CD14-positive monocyte (primary cell): ENCODE data around the gene MRPS6. TPM values are rescaled to one million over a fixed set of nuclear protein-coding genes. Genes with fewer than 3 reads are reported as not detected.

ENCODE experiments used
- DNase-seq, 3 donors: peaks; one replicate each; pipeline ENCODE4 v3.0.0-alpha.2; 2011 to 2022
- H2AFZ ChIP-seq: 2 replicates; pipeline ENCODE4 v1.6.0; 2012; ENCODE audit warnings: mild to moderate bottlenecking, low read depth, low read length, inconsistent platforms; ENCODE audit not compliant: insufficient read depth, poor library complexity, severe bottlenecking
- H3K27ac ChIP-seq, 2 donors: 1 replicate in 1 of 2; 2 replicates in 1 of 2; pipeline ENCODE4 v1.5.1; 2012 to 2013; ENCODE audit warnings: low read length in 2 of 2, control low read depth in 1 of 2, inconsistent platforms in 1 of 2, low read depth in 1 of 2, mild to moderate bottlenecking in 1 of 2
- H3K27me3 ChIP-seq, 2 donors: one replicate each; pipeline versions ENCODE4 v1.6.0 to v1.6.1; 2011 to 2013; ENCODE audit warnings: low read length in 2 of 2; ENCODE audit not compliant: control insufficient read depth in 2 of 2, insufficient read depth in 2 of 2
- H3K36me3 ChIP-seq, 2 donors: replicated peaks in 1 of 2; 1 replicate in 1 of 2; 2 replicates in 1 of 2; pipeline versions ENCODE4 v1.5.1 to v1.6.1; 2012 to 2013; ENCODE audit warnings: low read length in 2 of 2, control low read depth in 1 of 2, inconsistent platforms in 1 of 2, mild to moderate bottlenecking in 1 of 2; ENCODE audit not compliant: insufficient read depth in 2 of 2, control insufficient read depth in 1 of 2
- H3K4me1 ChIP-seq, 2 donors: 1 replicate in 1 of 2; 2 replicates in 1 of 2; pipeline versions ENCODE4 v1.5.1 to v1.6.1; 2012 to 2013; ENCODE audit warnings: low read length in 2 of 2, control low read depth in 1 of 2, inconsistent platforms in 1 of 2, mild to moderate bottlenecking in 1 of 2, moderate library complexity in 1 of 2; ENCODE audit not compliant: insufficient read depth in 2 of 2, control insufficient read depth in 1 of 2
- H3K4me2 ChIP-seq: replicated peaks from 2 replicates; pipeline ENCODE3; 2012; ENCODE audit warnings: low read length, moderate library complexity, mild to moderate bottlenecking; ENCODE audit not compliant: poor library complexity, severe bottlenecking; ENCODE audit errors: extremely low read depth
- H3K4me3 ChIP-seq, 3 experiments: fragments of 200-600 bp in 1 of 3; sonication (generic) in 1 of 3; replicated peaks in 1 of 3; 1 replicate in 2 of 3; 2 replicates in 1 of 3; pipeline ENCODE4 v1.5.1; 2011 to 2013; ENCODE audit warnings: low read length in 3 of 3, mild to moderate bottlenecking in 3 of 3, control low read depth in 2 of 3, low read depth in 2 of 3, inconsistent platforms in 1 of 3, moderate library complexity in 1 of 3
- H3K79me2 ChIP-seq: 2 replicates; pipeline ENCODE4 v1.6.0; 2012; ENCODE audit warnings: mild to moderate bottlenecking, control low read depth, inconsistent platforms, low read length, moderate library complexity; ENCODE audit not compliant: insufficient read depth
- H3K9ac ChIP-seq: 2 replicates; pipeline ENCODE4 v1.6.0; 2017; ENCODE audit warnings: low read length, mild to moderate bottlenecking; ENCODE audit not compliant: insufficient read depth, poor library complexity, severe bottlenecking
- H3K9me3 ChIP-seq, 2 donors: replicated peaks in 1 of 2; 1 replicate in 1 of 2; 2 replicates in 1 of 2; pipeline versions ENCODE4 v1.5.1 to v1.6.1; 2012 to 2013; ENCODE audit warnings: low read length in 2 of 2, control low read depth in 1 of 2; ENCODE audit not compliant: control insufficient read depth in 1 of 2, insufficient read depth in 1 of 2
- H4K20me1 ChIP-seq: 2 replicates; pipeline ENCODE4 v1.6.0; 2012; ENCODE audit warnings: mild to moderate bottlenecking, low read length, control low read depth, moderate library complexity; ENCODE audit not compliant: insufficient read depth
- H3K27ac Mint-ChIP-seq, 7 donors: one replicate each; pipeline ENCODE4 v1.8.0; 2020; ENCODE audit warnings: mild to moderate bottlenecking in 7 of 7, mixed read lengths in 7 of 7, moderate library complexity in 6 of 7, inconsistent platforms in 2 of 7
- H3K27me3 Mint-ChIP-seq, 3 donors: one replicate each; pipeline ENCODE4 v1.8.0; 2021 to 2022; ENCODE audit warnings: low read depth in 3 of 3, mild to moderate bottlenecking in 3 of 3, mixed read lengths in 3 of 3, moderate library complexity in 3 of 3, inconsistent platforms in 1 of 3
- H3K36me3 Mint-ChIP-seq, 2 donors: one replicate each; pipeline ENCODE4 v1.8.0; 2020; ENCODE audit warnings: mixed read lengths in 2 of 2, inconsistent platforms in 1 of 2, mild to moderate bottlenecking in 1 of 2
- H3K4me1 Mint-ChIP-seq: one replicate; pipeline ENCODE4 v1.8.0; 2020; ENCODE audit warnings: mild to moderate bottlenecking, mixed read lengths
- H3K4me3 Mint-ChIP-seq, 2 donors: one replicate each; pipeline ENCODE4 v1.8.0; 2020; ENCODE audit warnings: mild to moderate bottlenecking in 2 of 2, mixed read lengths in 2 of 2, moderate library complexity in 1 of 2
- H3K9me3 Mint-ChIP-seq, 7 donors: one replicate each; pipeline ENCODE4 v1.8.0; 2020 to 2022; ENCODE audit warnings: mixed read lengths in 7 of 7, mild to moderate bottlenecking in 6 of 7, moderate library complexity in 6 of 7, inconsistent platforms in 2 of 7
- WGBS: methylation state at CpG from one replicate; pipeline ENCODE4 v1.1.5; 2013; ENCODE audit warnings: missing lambda C conversion rate; ENCODE audit not compliant: insufficient coverage; 5-methylcytosine and 5-hydroxymethylcytosine counted together
- intact Hi-C, 2 donors: fragments of 100-400 bp; cut with micrococcal nuclease; formaldehyde crosslinking; loops; one replicate each; pipeline versions ENCODE4 v1.15.0 to v1.15.1; 2023
- polyA plus RNA-seq, 3 donors: library from polyadenylated mRNA; depleted of rRNA in 1 of 3; unstranded in 2 of 3; stranded (reverse) in 1 of 3; fragments of 300-500 nt in 2 of 3; fragments of >200 nt in 1 of 3; fragmentation: Illumina TruSeq in 2 of 3; gene quantifications; 1 replicate in 2 of 3; 2 replicates in 1 of 3; pipeline ENCODE4 v1.2.3, GENCODE V29; 2012 to 2021
- TF ChIP-seq, protein P1 (sequence below): fragments of 200-600 bp; IDR thresholded peaks from one replicate; pipeline ENCODE4 v1.8.0; 2022; ENCODE audit warnings: antibody characterized with exemption, mild to moderate bottlenecking

MRPS6 gene
- polyA plus RNA-seq, 3 donors, result 29.8 to 124 (median 101) TPM

DNA sequence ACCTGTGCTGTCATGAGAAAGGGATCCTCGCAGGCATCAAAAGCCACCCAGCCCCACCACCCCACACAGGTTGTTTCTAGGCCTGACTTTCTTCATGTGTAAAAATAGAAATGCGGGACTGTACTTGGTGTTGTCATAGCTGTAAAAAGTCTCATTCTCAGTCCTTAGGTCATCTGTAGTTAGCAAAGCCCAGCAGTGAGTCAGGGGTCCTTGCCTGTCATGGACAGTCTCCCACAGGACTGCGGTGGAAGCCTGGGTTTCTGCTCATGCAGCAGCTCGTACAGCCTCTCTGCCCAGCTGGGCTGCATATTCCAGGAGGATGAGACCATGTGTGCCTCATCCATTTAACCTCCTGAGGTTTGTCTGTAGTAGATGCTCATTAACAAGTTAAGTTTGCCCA lies 58.2 kb downstream of the MRPS6 start:
- H3K27ac ChIP-seq, result no peak overlapping the region
- H3K27me3 Mint-ChIP-seq, result peaks cover 0 to 1% (median 0%) of the 10 kb centered on the region in 3 donors
- no peak overlapping the region for H2AFZ ChIP-seq
- H4K20me1 ChIP-seq, result peaks cover 43% of the 10 kb centered on the region
- peak overlapping the region in 3 of 7 donors; percentile 52 to 78 (median 58) for H3K27ac Mint-ChIP-seq
- no peak overlapping the region for H3K9ac ChIP-seq
- H3K4me3 ChIP-seq, result no peak overlapping the region
- 100% methylated on average over 3 of the region's 4 CpGs for WGBS
- peaks cover 24% of the 10 kb centered on the region for H3K79me2 ChIP-seq
- intact Hi-C loops, result no loop called here
- peaks cover 35 to 52% of the 10 kb centered on the region in 2 donors for H3K36me3 Mint-ChIP-seq
- peaks cover 10 to 39% of the 10 kb centered on the region in 2 donors for H3K36me3 ChIP-seq
- TF ChIP-seq, protein P1, sequence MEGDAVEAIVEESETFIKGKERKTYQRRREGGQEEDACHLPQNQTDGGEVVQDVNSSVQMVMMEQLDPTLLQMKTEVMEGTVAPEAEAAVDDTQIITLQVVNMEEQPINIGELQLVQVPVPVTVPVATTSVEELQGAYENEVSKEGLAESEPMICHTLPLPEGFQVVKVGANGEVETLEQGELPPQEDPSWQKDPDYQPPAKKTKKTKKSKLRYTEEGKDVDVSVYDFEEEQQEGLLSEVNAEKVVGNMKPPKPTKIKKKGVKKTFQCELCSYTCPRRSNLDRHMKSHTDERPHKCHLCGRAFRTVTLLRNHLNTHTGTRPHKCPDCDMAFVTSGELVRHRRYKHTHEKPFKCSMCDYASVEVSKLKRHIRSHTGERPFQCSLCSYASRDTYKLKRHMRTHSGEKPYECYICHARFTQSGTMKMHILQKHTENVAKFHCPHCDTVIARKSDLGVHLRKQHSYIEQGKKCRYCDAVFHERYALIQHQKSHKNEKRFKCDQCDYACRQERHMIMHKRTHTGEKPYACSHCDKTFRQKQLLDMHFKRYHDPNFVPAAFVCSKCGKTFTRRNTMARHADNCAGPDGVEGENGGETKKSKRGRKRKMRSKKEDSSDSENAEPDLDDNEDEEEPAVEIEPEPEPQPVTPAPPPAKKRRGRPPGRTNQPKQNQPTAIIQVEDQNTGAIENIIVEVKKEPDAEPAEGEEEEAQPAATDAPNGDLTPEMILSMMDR, result no peak
- no peak overlapping the region for H3K4me2 ChIP-seq
- H3K9me3 Mint-ChIP-seq, result peaks cover 0 to 3% (median 0%) of the 10 kb centered on the region in 7 donors
- no peak for DNase-seq
- no peaks in the 10 kb centered on the region for H3K27me3 ChIP-seq
- no peaks in the 10 kb centered on the region for H3K9me3 ChIP-seq
- no peak overlapping the region for H3K4me3 Mint-ChIP-seq
- peaks cover 33 to 34% of the 10 kb centered on the region in 2 donors for H3K4me1 ChIP-seq
- H3K4me1 Mint-ChIP-seq, result peaks cover 54% of the 10 kb centered on the region

DNA sequence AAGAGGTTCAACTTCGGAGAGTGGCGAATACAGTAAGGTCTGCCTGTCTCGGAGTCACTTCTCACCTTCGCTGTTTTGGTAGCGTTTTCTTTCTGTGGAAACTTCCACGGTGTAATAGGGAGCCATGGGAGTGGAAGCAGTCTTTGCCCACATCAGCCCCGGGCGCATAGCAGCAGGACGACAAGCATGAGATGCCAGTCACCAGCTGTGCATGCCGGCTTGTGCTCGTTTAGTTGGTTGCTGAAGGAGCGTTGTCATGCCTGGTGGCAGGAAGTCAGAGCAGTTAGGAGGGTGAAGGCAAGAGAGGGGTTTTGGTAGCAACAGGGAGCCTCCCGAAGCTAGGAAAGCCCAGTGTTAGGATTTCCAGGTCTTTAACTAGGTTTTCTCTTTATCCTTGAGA lies 58.8 kb downstream of the MRPS6 start:
- H3K4me2 ChIP-seq, result peak overlapping the region; percentile 51
- H3K79me2 ChIP-seq, result peaks cover 30% of the 10 kb centered on the region
- peak overlapping the region; percentile 56 to 74 for H3K27ac ChIP-seq
- no peaks in the 10 kb centered on the region for H3K27me3 ChIP-seq
- Mint-ChIP-seq H3K27me3 (peaks cover 0 to 1% (median 0%) of the 10 kb centered on the region in 3 donors), H3K27ac (peak overlapping the region; percentile 1 to 94 (median 92)), H3K9me3 (peaks cover 0 to 3% (median 0%) of the 10 kb centered on the region in 7 donors), H3K4me3 (peak overlapping the region in 1 of 2 donors; percentile 52), H3K36me3 (peaks cover 35 to 51% of the 10 kb centered on the region in 2 donors), H3K4me1 (peaks cover 54% of the 10 kb centered on the region)
- H3K36me3 ChIP-seq, result peaks cover 4 to 32% of the 10 kb centered on the region in 2 donors
- peaks cover 33 to 34% of the 10 kb centered on the region in 2 donors for H3K4me1 ChIP-seq
- WGBS, result 73% methylated on average over 13 of the region's 13 CpGs
- H2AFZ ChIP-seq, result peak overlapping the region; percentile 14
- TF ChIP-seq, protein P1, result no peak
- H3K9ac ChIP-seq, result no peak overlapping the region
- intact Hi-C loops, result no loop called here
- no peaks in the 10 kb centered on the region for H3K9me3 ChIP-seq
- H3K4me3 ChIP-seq, result peak overlapping the region in 1 of 3 experiments; percentile 53
- DNase-seq, result no peak
- H4K20me1 ChIP-seq, result peaks cover 43% of the 10 kb centered on the region
